GM19467 (cell line): Measurements from ENCODE around the gene DCUN1D3.

Experiments
- ATAC-seq: cut with Tn5 transposase; IDR thresholded peaks from one replicate; pipeline ENCODE4 v1.9.1; 2021; ENCODE audit warnings: mild to moderate bottlenecking, moderate library complexity; ENCODE audit not compliant: unreplicated experiment

Gene DCUN1D3

DNA sequence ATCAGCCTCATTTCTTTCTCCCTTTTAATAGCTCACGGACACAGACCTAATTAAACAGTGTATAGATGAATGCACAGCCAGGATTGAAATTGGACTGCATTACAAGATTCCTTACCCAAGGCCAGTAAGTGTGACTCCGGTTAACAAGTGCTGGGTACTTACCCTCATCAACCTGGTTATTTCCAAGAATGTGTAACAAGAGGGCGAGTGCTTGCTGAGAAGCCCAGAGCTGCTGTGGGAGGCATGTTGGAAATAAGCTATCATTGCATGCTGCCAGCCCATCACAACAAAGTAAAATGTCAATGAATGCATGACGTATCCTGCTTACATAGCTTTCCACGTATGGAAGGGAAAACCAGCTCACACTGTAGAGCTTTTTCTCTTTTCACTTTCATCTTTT is 19.9 kb upstream of the DCUN1D3 start:
- ATAC-seq: no peak

DNA sequence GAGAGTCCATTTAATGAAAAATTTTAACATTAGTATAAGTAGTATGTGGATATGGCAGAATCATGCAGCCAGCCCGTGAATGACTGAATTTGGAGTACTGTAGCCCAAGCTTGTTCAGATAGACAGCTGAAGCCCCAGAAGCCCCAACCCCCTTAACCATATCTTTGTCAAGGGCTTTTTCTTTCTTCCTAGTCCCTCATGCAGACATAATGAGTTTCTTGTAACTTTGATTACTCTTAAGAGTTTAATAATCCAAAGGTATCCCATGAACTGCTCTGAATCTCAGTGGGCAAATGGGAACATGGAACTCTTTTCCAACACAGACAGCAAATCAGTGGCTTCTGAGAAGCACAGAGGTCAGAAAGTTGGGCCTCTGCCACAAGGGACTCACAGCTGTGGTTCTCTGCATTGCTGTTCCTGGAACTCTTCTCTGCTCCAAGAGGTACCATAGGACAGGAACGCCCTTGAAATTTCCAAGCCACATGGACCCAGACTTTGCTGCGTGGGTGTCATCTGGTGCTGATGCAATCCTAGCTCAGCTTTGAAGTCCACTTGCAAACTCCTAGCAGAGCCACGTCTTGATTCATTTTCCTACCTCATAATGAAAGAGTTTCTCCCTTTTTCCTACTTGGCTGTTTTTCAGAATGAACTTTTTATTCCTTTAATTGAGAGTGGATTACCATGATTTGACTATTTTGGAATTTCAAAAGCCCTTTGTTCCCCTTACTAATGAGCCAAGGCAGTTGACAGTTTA is 18.5 kb upstream of the DCUN1D3 start:
- ATAC-seq: no peak

DNA sequence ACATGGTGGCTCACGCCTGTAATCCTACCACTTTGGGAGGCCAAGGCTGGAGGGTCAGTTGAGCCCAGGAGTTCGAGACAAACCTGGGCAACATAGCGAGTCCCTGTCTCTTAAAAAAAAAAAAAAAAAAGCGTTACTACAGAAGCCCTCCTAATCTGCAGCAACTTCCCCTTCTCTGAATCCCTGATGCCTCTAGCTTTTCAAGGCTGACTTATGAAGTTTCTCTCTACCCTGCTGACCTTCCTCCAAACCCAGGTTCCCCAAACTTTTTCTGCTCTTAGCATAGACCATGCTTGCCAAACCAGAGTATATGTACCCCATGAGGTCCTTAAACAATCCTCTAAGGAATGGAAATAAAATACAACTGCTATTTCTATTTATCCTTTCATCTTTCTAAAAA is 16.8 kb upstream of the DCUN1D3 start:
- ATAC-seq: no peak

DNA sequence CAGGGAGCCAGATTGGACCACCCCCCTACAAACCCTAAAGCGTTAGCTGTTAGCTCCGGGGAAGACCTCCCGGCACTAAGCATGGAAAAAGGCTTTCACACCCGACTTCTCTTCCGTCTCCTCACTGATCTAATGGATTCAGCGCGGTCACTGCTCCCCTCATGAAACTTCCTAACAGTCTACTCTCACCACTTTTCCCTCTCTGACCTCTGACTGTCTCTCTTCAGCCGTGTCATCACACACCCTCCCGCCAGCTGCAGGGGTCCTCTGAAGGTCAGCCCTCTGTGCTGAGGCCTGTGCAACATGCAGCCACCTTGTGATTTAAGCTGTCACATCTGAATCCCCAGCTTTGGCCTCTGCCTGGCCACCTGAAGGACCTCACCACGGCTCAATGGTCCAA is 16.1 kb upstream of the DCUN1D3 start:
- ATAC-seq: no peak

DNA sequence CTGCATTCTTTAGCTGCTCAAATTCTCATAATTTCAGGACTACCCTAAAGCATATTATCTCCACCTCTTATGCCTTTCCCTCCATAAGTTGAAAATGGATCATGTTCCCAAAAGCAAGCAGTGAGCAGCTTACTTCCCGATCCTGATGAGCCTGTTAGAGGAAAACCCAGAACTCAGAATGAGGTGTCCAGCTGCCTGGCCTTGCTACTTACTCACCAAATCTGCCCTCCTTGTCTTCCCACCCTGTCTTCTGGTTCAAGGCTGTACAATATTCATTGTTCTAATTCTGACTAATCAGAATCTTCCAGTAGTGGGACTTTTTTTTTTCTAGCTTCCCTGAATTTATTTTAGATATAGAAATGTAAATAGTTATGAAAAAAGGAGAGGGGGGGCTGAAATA is 11.2 kb upstream of the DCUN1D3 start:
- no peak for ATAC-seq

DNA sequence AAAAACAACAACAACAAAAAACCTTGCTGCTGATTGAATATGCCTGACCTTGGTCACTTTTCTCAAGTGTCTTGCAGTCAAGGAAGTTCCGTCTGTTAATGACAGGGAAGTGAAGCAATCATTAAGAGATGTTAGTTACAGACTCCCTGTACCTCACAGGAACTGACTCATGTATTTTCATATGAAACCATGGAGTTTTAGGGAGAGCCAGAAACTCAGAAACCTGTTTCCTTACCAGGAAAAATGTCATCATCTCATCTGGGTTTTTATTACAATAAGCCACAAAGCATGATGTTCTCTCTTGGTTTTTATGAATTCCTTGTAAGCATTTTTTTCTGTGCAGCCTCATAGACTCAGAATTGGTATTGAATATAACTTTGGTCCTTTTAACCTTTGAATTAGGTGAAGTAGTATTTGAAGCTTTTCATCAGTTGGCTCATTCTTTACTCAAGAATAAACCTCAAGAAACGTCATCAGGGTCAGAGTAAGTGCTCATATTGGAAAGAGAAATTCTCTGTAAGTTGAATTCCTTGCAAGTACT is 10.7 kb upstream of the DCUN1D3 start:
- ATAC-seq: no peak

DNA sequence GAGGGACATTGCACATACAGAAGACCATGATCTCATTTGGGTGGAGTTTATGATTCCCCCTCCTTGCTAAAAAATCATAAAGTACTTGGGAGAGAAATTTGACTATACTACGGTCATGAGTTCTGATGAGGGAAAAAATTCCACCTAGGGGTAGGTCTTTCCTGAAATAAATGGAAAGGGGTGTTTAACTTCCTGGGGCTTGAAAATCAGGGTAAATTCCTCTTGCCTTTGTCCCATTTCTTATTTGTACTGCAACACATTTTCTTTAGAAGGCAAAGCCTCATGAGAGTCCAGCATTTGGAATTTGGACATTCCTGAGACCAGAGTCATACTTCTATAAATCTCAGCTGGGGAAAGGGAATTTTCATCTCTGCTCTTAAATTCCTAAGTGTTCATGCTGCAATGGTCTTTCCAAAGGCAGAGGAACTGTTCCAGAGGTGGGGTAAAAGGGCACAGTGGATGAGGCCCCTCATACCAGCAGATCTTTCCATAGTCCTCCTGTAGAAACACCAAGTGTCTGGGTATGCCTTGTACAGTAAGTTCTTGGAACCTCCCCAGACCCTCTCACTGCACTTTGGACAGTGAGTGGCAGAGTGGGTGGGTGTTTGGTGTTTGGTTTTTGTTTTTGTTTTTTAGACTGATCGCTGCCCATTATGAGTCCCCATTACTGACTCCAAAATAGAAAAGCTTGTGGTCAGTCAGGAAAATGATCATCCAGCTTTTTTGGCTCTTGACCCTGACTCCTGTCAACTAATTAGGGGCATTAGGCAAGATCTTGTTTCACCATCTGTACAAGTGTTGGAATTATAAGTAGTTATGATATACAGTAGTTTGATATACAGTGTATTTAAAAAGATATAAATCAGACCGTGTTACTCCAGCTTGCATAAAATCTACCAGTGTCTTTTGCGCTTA is 6.4 kb upstream of the DCUN1D3 start:
- no peak for ATAC-seq

DNA sequence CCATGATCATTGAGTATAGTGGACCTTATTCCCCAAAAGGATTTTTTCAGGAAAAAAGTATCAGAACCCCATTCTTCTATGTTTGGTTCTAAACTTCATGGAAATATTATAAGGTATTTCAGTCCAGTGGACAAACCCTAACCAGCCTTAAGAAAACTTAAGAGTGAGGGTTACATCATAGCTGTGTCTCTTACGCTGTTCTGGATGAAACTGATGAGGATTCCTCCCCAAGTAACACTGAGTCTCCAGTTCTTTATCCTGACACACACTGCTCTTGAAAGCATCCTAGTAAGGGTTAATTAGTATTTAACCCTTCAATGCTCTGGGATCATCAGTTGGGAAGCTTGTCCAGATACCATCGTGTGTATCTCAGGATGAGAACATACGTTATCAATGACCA is 5.4 kb upstream of the DCUN1D3 start:
- no peak for ATAC-seq

DNA sequence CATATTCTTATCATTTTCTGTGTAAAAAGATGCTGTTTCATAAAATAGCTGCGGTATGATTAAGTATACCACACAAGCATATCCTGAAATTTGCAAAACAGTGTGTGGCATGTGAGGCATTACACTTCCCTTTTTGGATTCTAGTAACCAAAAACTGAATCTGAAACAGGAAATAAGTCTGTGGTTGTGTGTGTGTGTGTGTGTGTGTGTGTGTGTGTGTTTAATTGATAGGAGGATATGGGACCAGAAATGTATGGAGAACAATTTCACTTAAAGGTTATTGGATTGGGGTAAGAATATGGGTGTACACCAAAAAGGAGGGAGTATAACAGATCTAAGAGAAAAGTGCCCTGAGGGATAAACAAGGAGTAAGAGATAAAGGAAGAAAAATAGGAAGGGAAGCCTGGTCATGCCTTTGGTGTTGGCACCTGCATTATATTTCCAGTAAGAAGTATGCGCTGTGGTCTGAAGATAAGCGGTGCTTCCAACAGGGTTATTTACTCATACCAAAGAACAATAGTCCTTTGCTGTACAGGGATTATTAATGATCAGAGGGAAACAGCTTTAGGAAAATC is 4.4 kb upstream of the DCUN1D3 start:
- no peak for ATAC-seq

DNA sequence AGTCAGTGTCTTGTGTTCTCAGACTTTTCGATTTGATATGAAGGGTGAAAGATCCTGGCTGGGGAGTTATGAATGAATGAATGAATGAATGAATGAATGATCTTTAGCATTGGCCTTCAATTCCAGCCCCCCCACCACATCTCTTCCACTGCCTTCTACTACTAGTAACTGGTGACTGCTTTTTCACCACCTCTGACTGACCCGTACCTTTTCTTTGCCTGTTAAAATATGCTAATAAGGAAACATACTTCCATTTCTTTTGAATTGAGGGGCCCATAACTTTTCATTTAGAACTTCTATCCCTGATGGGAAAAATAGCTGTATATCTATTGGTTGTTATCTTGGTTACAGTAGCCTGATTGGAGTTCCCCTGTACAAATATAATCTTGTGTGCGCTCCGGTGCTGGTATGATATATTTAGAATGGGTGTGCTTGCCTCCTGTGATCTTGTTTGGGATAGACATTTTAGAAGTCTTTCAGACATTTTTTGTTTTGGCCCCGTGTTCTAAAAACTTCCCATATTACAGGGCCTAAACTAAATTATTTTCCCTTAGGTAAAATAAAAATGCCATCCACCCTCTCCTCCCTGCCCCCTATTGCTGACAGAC is 3.8 kb upstream of the DCUN1D3 start:
- no peak for ATAC-seq

DNA sequence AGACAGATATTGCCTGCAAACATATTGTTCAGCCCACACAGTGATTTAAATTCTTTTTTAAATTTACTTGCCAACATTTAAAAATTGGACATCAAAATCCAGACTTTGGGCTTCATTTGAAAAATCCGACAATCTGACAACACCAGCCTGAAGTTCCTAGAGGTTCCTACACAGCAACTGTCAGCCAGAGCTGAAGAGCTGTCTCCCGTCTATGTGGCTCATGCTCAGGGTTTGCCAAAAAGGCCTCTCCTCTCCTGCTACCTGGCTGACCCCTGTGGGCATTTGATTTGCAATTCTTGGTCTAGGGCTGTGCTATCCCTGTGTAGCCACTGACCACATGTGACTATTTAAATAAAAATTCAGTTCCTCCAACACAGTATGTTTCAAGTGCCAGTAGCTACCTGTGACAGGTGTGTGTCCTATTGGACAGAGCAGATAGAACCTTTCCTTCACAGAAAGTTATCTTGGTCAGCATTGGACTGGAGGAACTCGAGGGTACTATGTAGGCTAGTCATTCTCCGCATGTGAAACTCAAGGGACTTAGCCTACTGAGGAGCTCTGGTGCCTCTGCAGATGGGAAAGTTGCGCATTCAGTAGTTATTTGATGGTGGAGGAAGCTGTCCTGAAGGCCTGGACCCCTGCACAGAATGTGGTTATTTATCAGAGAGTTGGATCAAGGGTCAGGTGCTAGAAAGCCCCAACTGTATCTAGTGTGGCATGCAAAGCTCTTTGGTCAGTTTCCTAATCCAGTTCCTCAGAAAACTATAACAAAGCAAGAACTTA is 3.1 kb upstream of the DCUN1D3 start:
- ATAC-seq: no peak

DNA sequence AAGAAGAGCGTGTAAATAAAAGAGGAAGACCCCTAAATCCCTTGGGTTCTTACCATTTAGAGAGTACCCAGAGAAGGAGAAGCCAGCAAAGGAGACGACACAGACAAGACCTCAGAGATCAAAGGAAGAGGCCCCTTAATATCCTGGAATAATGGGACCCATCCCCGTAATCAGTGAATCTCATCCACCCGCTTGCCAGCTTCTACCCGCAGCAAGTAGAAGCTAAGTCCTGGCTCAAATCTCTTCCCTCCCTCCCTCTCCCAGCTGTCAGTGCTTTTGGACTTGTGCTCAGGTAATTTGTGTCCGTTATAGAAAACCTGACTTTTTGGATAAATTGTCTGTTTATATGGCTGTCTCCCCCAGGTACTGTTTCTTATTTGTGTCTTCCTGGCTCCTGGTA is 2.3 kb upstream of the DCUN1D3 start:
- no peak for ATAC-seq

DNA sequence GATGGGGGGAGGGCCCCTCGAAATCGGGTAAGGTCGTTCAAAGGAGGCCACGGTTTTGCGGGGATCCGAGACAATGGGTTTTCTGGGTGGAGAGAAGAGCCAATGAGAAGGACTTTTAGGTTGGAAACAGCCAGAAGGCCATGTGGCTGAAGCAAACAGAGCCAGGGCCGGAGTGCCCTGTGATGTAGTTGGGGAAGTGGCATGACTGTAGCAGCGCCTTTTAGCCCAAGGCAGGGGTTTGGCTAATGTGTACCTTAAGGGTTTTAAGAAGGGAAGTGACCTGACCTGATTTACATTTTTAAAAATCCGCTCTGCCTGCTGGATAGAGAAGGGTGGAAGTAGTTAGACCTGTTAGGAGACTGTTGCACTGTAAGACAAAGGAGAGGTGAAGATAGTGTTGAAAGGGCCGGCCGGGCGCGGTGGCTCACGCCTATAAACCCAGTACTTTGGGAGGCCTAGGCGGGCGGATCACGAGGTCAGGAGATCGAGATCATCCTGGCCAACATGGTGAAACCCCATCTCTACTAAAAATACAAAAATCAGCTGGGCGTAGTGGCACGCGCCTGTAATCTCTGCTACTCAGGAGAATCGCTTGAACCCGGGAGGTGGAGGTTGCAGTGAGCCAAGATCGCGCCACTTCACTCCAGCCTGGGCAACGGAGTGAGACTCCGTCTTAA is 1.4 kb upstream of the DCUN1D3 start:
- ATAC-seq: no peak

DNA sequence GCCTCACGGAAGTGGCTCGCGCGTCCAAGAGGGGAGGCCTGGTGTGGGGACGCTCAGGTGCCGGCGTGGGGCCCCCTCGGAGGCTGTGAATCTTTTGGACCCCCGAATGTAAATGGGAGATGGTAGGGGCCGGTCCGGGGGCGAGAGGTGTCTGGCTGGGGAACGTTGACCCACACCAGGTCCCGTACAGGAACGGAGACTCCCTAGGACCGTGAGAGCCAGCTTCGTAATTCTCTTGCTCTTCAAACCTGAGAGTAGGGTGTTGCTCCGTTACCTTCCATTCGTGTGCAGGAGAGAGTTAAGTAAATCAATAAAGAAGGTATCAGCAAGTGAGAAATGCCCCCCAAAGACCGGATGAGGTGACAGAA is 894 bp upstream of the DCUN1D3 start:
- no peak for ATAC-seq

DNA sequence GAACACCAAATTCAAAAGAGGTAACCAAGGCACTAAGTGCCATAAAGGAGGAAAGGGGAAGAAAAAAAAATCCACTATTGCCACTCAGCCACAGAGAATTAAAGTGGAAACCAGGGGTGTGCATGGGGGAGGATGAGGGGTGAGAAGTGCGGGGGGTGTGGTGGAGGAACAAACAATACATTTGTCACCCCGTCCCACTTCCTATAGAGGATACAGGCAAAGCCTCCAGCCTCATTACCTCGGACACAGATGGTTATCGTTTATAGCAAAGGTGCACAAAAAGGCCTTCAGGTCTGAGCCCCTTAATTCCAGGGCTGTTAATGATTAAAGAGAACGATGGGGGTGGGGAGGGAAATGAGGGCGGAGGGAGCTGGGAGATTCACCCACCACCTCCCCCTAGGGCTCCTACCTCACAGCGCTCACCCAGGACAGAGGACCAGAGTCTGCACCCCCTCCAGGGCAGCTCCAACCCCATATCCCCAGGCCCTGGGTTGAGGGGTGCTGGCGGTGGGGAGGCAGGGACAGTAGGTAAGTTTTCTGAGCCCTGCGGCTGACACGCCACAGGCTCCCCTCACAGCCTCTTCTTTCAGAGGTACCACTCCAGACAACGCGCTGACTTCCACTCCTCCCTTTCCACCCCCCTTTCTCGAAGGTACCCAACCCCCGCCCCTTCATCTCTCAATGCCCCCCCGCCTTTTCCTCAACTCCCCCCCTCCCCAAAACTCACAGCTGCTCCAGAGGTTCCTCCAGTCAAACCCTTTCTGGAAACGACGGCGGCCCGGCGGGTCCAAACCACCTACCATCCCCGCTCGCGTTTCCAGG is 470 bp downstream of the DCUN1D3 start:
- ATAC-seq: no peak

DNA sequence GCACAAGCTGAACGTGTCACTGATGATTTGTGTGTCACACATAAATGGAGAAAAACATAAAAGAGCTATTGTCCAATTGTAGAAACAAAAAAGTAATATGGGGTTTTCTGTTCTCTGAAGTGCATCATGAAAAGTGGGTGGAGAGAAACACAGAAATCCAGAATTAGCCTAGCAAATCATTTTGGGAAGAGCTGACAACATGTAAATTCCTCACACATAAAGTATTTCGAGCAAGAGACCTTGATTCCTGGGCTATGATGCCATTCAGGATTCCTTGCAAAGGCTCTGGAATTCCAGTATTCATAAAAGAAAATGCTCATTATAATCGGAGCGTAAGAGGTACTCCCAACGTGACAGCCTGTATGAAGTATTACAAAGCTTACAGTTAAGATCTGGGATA is 1.1 kb downstream of the DCUN1D3 start:
- ATAC-seq: no peak

DNA sequence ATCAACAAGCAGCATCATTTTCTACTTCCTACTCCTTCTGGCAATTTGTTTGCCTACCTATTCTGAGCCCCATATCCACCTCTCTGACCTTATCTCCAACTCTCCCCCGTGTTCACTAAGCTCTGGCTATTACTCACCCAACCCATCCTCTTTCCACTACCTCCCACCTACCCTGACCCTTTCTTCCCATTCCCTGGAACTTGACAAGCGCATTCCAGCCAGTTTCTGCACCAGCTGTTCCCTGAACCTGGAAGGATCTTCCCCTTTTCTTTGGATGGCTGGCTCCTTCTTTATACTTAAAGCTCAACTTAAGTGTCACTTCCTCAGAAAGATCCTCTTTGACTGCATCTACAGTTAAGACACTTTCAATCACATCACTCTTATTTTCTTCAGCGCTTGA is 2.2 kb downstream of the DCUN1D3 start:
- ATAC-seq: no peak

DNA sequence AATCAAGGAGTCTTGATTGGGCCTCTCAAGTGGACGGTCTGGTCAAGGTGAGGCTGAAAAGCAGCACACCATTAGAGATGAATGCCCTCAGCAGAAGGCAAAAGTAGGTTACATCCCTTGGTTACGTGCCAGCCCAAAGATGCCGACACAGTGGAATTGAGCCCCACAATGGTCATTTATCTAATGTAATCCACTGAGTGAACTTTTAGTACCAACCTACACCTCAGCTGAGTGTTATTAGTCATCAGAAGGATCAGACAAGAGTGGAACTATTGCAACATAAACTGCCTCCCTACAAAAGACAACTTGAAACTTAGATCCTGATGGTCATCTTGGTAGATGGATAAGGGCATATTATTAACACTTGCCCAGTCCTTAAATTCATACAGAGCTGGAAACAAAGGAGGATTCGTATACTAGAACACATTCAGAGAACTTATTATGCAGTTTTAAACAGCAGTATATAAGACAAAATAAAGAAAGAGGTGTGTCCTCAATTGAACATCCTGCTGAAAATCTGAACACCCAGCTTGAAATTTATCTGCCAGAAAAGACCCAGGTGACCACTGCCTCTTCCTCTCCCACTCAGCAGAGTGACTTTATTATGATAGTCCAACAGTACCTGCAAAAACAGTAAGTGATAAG is 2.8 kb downstream of the DCUN1D3 start:
- no peak for ATAC-seq

DNA sequence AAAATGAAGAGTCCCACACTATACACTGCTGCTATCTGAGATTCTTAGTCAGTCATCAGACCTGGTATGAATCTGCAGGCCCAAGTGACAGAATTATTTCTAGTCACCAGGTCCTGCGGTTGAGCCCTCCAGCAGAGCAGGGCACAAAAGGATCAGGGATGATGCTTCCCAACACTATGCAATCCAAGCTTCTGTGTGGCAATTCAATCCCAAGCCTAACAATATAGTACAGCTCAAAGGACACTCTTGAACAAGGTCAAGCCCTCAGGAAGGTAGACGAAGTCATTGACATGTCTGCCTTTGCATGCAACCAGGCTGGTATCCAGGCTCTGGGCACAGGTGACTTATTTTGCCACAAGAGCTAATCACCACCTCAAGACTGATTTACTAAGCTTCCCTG is 5.8 kb downstream of the DCUN1D3 start:
- no peak for ATAC-seq
